NCI-H2227 treated with DMSO at 0.1 percent for 48 hours (cell line): Measurements from ENCODE around the gene ZSCAN1.
A peak's percentile ranks its signal among the peaks of the same experiment; 100 is the strongest.

ENCODE experiments used
- DNase-seq: peaks from one replicate; lab custom pipeline; 2025; lab: John Stamatoyannopoulos, UW

ZSCAN1 gene

DNA sequence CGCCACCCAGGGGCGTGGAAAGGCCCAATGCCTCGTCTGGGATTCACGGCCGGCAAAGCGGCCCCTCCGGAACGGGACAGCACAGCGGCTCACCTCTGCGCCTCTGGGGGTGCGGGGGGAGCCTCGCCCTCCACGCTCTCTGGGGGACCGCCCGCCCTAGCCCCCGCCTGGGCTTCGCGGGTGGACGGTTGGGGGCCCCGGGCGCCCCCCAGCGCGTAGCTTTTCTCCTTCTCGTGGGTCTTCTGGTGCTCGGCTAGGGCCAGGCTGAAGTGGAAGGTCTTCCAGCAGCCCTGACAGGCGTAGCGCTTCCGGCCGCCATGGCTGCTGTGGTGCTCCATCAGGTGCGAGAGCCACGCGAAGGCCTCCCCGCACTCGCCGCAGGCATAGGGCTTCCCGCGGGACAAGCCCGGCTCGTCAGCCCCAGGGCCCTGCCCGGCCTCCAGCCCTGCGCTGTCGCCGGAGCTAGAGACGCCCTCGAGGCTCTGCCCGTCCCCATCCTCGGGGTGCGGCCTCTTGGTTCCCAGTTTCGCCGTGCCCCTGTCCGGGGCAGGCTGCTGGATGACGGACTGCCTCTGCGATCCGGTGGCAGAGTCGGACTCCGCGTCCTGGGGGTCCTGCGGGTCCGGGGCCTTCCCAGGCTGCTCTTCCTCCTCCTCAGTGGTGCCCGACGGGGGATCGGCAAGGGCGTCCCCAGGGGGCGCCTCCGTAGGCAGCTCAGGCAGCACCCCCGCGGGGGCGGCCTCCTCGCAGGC lies 50.9 kb downstream of the ZSCAN1 start:
- no peak for DNase-seq

DNA sequence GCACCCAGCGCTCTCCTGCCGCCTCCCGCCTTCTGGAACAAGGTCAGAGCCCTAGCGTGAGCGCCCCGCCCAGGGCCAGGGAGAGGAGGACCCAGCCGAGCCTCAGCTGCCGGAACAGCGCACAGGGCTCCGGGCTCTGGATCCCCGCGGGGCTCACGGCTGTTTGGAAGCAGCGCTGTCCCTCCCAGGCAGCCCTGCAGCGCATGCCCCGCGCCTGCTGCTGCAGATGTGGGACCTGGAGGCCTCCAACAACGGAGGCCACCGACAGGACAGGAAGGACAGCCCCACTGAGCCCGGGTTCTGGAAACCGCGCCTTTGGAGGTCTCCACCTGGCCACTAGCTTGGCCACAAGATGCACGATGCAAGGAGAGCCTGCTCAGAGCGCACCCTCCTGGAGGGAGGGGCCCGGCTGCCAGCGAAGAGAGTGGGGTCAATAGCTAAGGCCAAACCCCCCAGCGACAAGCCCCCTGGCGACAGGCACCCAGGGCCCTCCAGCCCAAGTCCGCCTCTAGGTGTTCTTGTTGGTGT lies 51.6 kb downstream of the ZSCAN1 start:
- DNase-seq = no peak

DNA sequence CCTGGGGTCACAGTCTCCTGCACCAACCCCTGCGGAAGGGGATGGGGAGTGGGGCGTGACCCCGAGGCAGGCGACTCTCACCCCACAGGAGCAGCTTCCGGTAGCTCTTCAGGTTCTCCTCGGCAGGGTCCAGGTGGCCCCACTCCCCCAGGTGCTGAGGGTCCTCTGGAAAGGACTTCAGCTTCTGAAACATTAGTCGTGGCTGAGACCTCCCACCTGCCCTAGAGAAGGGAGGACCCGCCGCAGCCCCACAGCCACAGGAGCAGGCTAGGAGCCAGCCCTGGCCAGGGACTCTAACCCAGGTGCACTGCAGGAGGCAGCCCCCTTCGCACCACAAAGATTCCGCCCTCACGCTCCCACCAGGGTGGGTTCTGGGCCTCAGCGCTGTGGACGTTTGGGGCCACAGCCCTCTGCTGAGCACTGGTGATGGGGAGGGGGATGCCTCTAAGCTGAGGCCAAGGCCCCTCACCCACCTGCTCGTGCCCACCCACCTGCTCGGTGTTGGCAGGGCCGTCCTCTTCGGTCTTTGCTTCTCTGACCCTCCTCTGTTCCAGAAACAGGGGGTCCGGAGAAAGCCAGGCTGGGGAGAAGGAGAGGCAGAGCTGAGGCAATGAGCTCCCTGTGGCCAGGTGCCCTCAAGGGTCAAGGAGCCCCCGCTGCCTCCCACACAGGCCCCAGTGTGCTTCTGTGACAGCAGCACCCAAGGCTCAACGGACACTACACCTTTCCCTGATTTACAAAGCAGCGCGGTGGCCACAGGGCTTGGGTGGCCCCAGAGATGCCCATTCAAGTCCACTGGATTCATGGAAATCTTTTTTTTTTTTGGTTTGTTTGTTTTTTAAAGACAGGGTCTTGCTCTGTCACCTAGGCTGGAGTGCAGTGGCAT lies 53.2 kb downstream of the ZSCAN1 start:
- no peak for DNase-seq

DNA sequence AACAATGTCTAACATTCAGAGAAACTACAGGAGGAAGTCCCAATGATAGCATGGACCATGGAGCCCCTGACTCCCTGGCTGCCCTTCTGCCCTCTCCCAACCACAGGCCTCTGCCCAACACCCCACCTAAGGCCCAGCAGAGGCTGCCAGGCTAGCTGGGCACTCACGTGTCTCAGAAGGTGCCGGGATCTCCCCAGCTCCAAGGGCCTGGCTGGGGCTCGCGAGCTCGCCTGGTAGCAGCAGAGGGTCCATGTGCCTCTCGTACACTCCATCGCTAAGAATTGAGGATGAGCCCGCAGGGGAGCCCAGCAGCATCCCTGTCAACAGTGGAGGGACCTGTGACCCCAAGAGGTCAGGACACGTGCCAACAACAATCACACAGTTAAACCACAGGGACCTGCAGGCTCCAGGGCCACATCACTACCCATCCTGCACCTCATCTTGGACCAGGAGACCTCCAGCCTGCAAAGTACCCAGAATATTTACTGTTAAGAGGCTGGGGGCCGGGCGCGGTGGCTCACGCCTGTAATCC lies 54.8 kb downstream of the ZSCAN1 start:
- no peak for DNase-seq

DNA sequence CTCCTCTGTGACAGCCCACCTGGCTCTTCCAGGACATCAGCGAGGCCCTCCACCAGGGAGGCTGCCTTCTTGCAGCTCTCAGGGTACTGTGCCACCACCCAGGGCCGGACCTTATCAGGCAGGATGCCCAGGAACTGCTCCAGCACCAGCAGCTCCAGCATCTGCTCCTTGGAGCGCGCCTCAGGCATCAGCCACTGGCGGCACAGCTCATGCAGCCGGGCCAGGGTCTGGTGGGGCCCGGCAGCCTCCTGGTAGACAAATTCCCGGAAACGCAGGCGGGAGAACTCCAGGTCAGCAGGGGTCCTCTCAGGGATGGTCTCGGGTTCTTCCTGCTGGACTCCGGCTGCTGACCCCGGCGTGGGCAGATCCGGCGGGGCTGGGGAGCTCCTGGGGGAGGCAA lies 56.0 kb downstream of the ZSCAN1 start:
- no peak for DNase-seq

DNA sequence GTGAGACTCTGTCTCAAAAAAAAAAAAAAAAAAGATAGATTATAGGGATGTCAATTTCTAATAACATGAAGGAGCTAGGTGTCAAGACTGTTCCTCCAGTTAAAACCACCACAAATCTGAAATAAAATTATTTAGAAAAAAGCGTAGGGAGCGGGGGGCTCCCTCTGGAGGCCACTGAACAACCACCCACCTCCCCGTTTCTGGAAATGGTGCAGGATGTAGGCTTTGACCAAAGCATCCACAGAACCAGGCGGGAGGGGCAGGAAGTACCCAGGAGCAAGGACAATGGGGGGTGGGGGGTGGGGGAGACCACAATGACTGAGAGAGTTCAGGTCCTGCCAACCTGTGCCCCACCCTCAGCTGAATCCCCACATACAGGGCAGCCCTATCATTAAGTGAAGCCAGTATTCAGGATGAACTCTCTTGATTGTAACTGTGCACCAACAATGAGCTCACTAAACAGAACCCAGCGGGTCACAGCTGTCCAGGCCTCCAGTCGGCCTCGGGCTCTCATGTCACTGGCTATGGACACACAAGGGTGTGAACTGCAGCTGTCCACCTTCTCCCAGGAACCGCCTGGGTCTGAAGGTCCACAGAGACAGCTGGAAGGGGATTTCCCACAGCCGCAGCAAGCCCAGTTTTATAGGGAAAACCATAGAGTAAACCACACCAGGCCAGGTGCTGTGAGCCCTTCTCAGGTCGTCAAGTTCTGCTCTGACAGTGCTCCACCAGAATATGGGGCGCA lies 57.6 kb downstream of the ZSCAN1 start:
- DNase-seq = no peak

DNA sequence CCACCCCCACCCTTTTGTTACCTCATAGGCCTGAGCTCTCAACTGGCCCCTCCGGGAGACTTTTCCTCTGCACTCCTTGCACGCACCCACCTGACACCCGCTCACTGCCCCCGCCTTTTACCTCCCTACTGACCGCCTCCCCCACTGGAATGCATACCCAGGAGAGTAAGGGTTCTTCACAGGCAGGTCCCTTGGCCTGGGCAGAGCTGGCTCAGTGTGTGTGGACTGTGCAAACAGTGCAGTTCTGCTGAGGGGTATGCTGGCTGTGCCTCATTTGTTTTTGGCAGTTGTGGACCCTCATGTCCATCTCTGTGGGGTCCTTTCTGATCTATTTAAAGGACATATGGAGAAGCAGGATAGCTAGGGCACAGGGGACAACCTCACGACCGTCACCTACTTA lies 59.2 kb downstream of the ZSCAN1 start:
- DNase-seq = no peak

DNA sequence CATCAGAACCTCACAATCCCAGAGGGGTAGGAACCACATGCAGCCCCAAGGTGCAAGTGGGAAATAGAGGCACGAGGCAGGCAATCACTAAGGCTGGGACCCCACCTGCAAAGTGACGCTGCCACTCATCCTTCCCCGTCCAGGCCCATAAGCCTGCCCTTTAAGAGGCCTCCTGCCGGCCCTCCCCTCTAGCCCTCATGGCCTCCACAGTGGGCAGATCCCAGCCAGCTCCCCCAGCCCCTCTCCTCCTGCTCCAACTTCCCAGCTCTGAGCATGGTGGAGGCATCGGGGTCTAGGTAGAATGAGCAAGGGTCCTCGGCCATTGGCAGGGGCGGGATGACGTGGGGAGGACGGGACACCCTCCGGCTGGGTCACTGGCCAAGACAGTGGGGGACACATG lies 61.5 kb downstream of the ZSCAN1 start:
- no peak for DNase-seq

GRCh38 chr19:58096884-58097283 lies 63.1 kb downstream of the ZSCAN1 start:
- DNase-seq = no peak

DNA sequence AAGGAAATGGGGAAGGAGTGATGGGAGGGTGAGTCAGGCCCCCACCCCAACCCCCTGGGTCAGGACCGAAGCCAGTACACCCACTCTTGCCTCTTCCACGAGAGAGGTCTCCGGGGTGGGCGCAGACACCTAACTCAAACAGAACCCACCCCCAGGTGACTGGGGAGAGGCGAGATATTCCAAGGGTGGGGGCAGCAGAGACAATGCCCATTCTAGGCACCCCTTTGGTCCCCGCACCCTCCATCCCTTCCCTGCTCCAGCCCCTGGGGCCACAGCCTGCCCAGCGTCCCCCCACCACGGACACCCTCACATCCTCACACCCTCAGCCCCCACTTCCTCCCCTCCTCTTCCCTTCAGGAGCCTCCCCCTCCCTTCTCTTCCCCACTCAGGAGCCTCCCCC lies 63.5 kb downstream of the ZSCAN1 start:
- no peak for DNase-seq

GRCh38 chr19:58097781-58098681 lies 64.2 kb downstream of the ZSCAN1 start, which contains the start of gene ZSCAN18:
ZSCAN18 (minus strand) TSS chr19:58098231; CDS start chr19:58090267, 7,964 bp downstream.
- DNase-seq = peak; percentile 100

DNA sequence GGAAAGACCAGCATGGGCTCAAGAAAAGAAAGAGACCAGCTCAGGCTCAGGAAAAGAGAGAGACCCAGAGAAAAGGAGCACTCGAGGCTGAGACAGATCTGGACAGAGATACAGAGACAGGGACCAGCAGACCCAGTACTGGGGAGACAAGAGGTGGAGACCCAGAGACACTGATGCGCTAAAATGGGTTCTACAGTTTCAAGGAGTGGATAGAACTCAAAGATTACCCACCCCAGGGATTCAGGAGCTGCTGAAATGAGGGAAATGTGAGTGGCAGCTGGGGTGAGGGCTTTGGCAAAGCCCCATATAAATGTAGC lies 64.8 kb downstream of the ZSCAN1 start:
- no peak for DNase-seq
